Upper lobe of right lung (tissue), 1 donor: ENCODE results near the gene SERPINE2. TPM values are rescaled to one million over a fixed set of nuclear protein-coding genes. Genes with fewer than 3 reads are reported as not detected.

ENCODE experiments used
- ATAC-seq: fragments of 200-7000 bp; cut with Tn5 transposase; one replicate; pipeline ENCODE4 v1.9.1; 2020; ENCODE audit warnings: mild to moderate bottlenecking, moderate library complexity
- DNase-seq: peaks from one replicate; pipeline ENCODE4 v3.0.0-alpha.2; 2020
- H3K27ac ChIP-seq: fragments of 200-600 bp; one replicate; pipeline ENCODE4 v1.8.0; 2022
- H3K27me3 ChIP-seq: fragments of 200-600 bp; one replicate; pipeline ENCODE4 v1.8.0; 2022; ENCODE audit warnings: mild to moderate bottlenecking
- H3K36me3 ChIP-seq: fragments of 200-600 bp; one replicate; pipeline ENCODE4 v1.8.0; 2022
- H3K4me1 ChIP-seq: fragments of 200-600 bp; one replicate; pipeline ENCODE4 v1.8.0; 2022
- H3K4me3 ChIP-seq: fragments of 200-600 bp; one replicate; pipeline ENCODE4 v1.8.0; 2022; ENCODE audit warnings: mild to moderate bottlenecking
- H3K9me3 ChIP-seq: fragments of 200-600 bp; one replicate; pipeline ENCODE4 v1.8.0; 2022
- intact Hi-C: fragments of 100-400 bp; cut with DNase I; formaldehyde crosslinking; loops from one replicate; pipeline ENCODE4 v1.11.0; 2022
- total RNA-seq: library from RNA; stranded (reverse); fragmentation: NEBNext Ultra II Directional; extraction: Animal tissue kit (Norgen Biotek cat#: 25700); gene quantifications from one replicate; pipeline ENCODE4 v1.2.1, GENCODE V29; 2021
- TF ChIP-seq, protein P1 (sequence below): fragments of 200-600 bp; IDR thresholded peaks from one replicate; pipeline ENCODE4 v1.8.0; 2022; ENCODE audit warnings: antibody characterized with exemption
- donor health status: DM: no; HTN: yes; CAD: no; lungs with severe emphysema.

SERPINE2 gene
- total RNA-seq, 1 donor from 2014 or later, result 7.3 TPM

GRCh38 chr2:224031358-224031970, 7.6 kb downstream of the SERPINE2 start:
- TF ChIP-seq, protein P1, sequence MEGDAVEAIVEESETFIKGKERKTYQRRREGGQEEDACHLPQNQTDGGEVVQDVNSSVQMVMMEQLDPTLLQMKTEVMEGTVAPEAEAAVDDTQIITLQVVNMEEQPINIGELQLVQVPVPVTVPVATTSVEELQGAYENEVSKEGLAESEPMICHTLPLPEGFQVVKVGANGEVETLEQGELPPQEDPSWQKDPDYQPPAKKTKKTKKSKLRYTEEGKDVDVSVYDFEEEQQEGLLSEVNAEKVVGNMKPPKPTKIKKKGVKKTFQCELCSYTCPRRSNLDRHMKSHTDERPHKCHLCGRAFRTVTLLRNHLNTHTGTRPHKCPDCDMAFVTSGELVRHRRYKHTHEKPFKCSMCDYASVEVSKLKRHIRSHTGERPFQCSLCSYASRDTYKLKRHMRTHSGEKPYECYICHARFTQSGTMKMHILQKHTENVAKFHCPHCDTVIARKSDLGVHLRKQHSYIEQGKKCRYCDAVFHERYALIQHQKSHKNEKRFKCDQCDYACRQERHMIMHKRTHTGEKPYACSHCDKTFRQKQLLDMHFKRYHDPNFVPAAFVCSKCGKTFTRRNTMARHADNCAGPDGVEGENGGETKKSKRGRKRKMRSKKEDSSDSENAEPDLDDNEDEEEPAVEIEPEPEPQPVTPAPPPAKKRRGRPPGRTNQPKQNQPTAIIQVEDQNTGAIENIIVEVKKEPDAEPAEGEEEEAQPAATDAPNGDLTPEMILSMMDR, result no peak
- Histone ChIP-seq H3K27me3 (peaks cover 7% of the 10 kb centered on the region), H3K4me3 (no peak overlapping the region), H3K9me3 (no peaks in the 10 kb centered on the region), H3K4me1 (no peaks in the 10 kb centered on the region), H3K36me3 (no peaks in the 10 kb centered on the region), H3K27ac (no peak overlapping the region)
- DNase-seq (no peak), ATAC-seq (no peak)
- intact Hi-C loops, result no loop called here

DNA sequence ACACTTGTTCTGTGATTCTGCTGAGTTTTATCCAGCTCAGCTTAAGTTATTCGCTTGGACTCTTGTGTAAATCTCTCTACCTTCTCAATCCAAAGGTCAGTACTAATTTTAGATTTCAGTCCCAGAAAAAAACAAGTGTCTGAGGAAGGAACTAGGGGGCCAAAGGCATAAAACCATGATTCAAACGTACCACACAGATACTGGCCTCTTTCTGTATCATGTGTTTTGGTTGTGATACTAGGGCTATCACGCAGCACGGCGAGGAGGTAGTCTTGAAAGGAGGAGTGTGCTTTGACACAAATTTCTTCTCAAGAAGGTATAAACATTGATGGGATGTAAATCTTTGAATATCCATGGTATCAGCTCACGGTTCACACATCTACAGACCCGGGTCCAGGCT, 8.3 kb downstream of the SERPINE2 start:
- Histone ChIP-seq H3K4me3 (no peak overlapping the region), H3K9me3 (no peaks in the 10 kb centered on the region), H3K4me1 (no peaks in the 10 kb centered on the region), H3K27me3 (peaks cover 4% of the 10 kb centered on the region), H3K27ac (no peak overlapping the region), H3K36me3 (no peaks in the 10 kb centered on the region)
- DNase-seq, result no peak
- TF ChIP-seq, protein P1, result no peak
- ATAC-seq, result no peak
- intact Hi-C loops, result no loop called here

DNA sequence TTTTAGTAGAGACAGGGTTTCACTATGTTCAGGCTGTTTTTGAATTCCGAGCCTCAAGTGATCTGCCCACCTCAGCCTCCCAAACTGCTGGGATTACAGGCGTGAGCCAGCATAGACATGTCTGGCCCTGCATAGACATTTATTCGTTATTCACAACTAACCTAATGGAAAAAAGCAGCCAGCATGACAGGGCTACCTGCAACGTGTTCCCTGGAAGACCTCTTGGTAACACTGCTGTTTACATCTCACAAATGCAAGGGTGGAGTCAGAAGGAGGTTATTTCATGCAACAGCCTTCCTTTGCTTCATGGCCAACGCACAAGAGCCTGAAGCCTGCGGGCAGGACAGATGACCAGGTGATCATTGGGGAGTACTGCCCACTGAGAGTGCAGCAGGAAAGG, 9.2 kb downstream of the SERPINE2 start:
- Histone ChIP-seq H3K27ac (no peak overlapping the region), H3K4me3 (no peak overlapping the region), H3K4me1 (no peaks in the 10 kb centered on the region), H3K36me3 (no peaks in the 10 kb centered on the region), H3K27me3 (no peaks in the 10 kb centered on the region), H3K9me3 (no peaks in the 10 kb centered on the region)
- TF ChIP-seq, protein P1, result no peak
- DNase-seq (no peak), ATAC-seq (no peak)
- intact Hi-C loops, result no loop called here

DNA sequence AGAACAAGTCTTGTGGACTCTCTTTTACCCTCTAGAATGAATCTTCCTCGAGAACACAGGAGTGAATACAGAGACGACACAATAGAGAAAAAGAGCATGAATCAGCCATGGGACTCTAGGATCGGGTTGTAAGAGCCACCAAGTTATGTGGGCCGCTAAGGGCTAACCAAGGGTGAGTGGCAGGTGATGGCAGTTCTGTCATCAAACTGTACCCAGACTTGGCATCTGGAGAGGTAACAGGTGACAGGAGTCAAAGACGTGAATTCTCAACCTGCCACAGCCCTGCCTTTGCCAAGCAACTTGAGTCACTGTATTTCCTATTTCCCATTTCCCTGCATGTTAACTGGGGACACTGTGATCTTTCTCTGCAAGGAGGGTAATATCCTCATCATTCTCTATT, 11.2 kb downstream of the SERPINE2 start:
- Histone ChIP-seq H3K36me3 (no peaks in the 10 kb centered on the region), H3K9me3 (no peaks in the 10 kb centered on the region), H3K27me3 (no peaks in the 10 kb centered on the region), H3K27ac (no peak overlapping the region), H3K4me3 (no peak overlapping the region), H3K4me1 (no peaks in the 10 kb centered on the region)
- no peak for ATAC-seq
- DNase-seq, result no peak
- intact Hi-C loops, result no loop called here
- TF ChIP-seq, protein P1, result no peak

DNA sequence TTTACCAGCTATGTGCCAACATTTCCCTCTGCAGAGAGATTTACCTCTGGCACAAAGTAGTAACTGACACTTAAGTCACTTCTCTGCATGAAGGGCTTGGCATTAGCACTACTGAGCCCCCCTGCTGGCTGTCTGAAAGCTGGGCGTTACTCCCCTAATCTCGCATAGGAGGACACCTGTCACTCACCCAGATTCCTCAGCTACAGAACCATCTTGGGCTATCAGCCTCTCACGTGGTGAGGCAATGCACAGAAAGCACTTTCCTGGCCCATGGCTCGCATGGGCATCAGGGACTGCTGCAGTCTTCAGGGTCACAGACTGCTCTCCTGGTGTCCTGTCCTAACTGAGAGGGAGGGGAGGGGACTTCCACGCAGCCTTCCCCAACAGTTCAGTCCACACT, 12.0 kb downstream of the SERPINE2 start:
- no peaks in the 10 kb centered on the region for H3K9me3 ChIP-seq
- no peaks in the 10 kb centered on the region for H3K27me3 ChIP-seq
- intact Hi-C loops, result no loop called here
- H3K4me3 ChIP-seq, result no peak overlapping the region
- TF ChIP-seq, protein P1, result no peak
- DNase-seq (no peak), ATAC-seq (no peak)
- H3K4me1 ChIP-seq, result no peaks in the 10 kb centered on the region
- no peak overlapping the region for H3K27ac ChIP-seq
- H3K36me3 ChIP-seq, result no peaks in the 10 kb centered on the region

DNA sequence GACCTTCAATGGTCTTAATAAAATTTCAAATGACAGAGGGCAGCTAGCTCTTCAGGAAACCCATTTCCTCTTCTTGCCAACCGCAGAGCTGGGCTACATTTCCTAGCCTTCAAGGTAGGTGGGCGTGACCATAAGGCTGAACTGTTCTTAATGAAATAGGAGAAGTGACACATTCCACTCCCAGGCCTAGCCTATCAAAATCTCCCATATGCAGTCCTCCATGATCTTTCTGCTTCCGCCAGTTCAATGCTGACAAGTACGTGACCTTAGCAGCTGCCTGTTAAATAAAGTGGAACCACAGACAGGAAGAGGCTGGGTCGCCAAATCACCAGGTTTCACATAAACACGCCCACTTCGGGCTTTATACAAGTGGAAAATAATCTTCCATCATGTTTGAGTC, 13.2 kb downstream of the SERPINE2 start:
- no peak overlapping the region for H3K27ac ChIP-seq
- intact Hi-C loops, result no loop called here
- no peak overlapping the region for H3K4me3 ChIP-seq
- no peak for DNase-seq
- no peaks in the 10 kb centered on the region for H3K9me3 ChIP-seq
- H3K36me3 ChIP-seq, result no peaks in the 10 kb centered on the region
- ATAC-seq, result peak; percentile 89
- TF ChIP-seq, protein P1, result no peak
- H3K27me3 ChIP-seq, result no peaks in the 10 kb centered on the region
- H3K4me1 ChIP-seq, result no peaks in the 10 kb centered on the region
